ENCODE measurements around the gene COL11A2. TPM values are rescaled to one million over a fixed set of nuclear protein-coding genes. Genes with fewer than 3 reads are reported as not detected.

COL11A2 gene
- total RNA-seq (2014; rRNA removed; shearing (Covaris generic)) = 4.9 and 7.6 TPM in 2 replicates

GRCh38 chr6:33192105-33192646, at the start of gene COL11A2:
TSS of gene COL11A2 (minus strand) at chr6:33192467. CDS start at chr6:33192240, 227 bp downstream.

GRCh38 chr6:33208091-33208967, 16.1 kb upstream of the COL11A2 start, which contains the start of gene RING1:
TSS of gene RING1 (plus strand) at chr6:33208500. CDS start at chr6:33208823, 323 bp downstream.

GRCh38 chr6:33204415-33205190, 12.3 kb upstream of the COL11A2 start, which contains the start of gene HSD17B8:
TSS of gene HSD17B8 (plus strand) at chr6:33204655. CDS start at chr6:33204669, 14 bp downstream.

GRCh38 chr6:33200219-33201146, 8.2 kb upstream of the COL11A2 start, which contains the start of the genes RXRB and SLC39A7:
TSS of gene RXRB (minus strand) at chr6:33200665. CDS start at chr6:33200476, 189 bp downstream.
TSS of gene SLC39A7 (plus strand) at chr6:33200867. CDS start at chr6:33201246, 379 bp downstream.

Small RNA genes lying within 50 kb of the gene (small RNA-seq; reads per million reads assigned to genes)
- gene MIR219A1 (0.17 reads per million), gene RNY4P10 (not detected)

Other genes starting within 250 kb of the COL11A2 start
- gene HLA-DMA, start 239.4 kb downstream of the COL11A2 start, total RNA-seq (2014; rRNA removed; shearing (Covaris generic)) = 46.9 and 55.9 TPM in 2 replicates
- gene BRD2, start 223.9 kb downstream of the COL11A2 start, total RNA-seq (2014; rRNA removed; shearing (Covaris generic)) = 171 and 216 TPM in 2 replicates
- 4.1 and 4.3 TPM in 2 replicates for gene HLA-DOA, start 182.9 kb downstream of the COL11A2 start, total RNA-seq (2014; rRNA removed; shearing (Covaris generic))
- 147 and 155 TPM in 2 replicates for gene HLA-DPA1, start 118.8 kb downstream of the COL11A2 start, total RNA-seq (2014; rRNA removed; shearing (Covaris generic))
- gene HLA-DPB1, start 116.5 kb downstream of the COL11A2 start, total RNA-seq (2014; rRNA removed; shearing (Covaris generic)) = 96.3 and 110 TPM in 2 replicates
- 23.0 and 23.8 TPM in 2 replicates for gene RXRB, start 8.2 kb upstream of the COL11A2 start, total RNA-seq (2014; rRNA removed; shearing (Covaris generic))
- 72.3 and 75.1 TPM in 2 replicates for gene SLC39A7, start 8.4 kb upstream of the COL11A2 start, total RNA-seq (2014; rRNA removed; shearing (Covaris generic))
- gene HSD17B8, start 12.2 kb upstream of the COL11A2 start, total RNA-seq (2014; rRNA removed; shearing (Covaris generic)) = 19.9 and 28.1 TPM in 2 replicates
- 33.7 and 37.4 TPM in 2 replicates for gene RING1, start 16.0 kb upstream of the COL11A2 start, total RNA-seq (2014; rRNA removed; shearing (Covaris generic))
- 24.0 and 24.9 TPM in 2 replicates for gene VPS52, start 79.4 kb upstream of the COL11A2 start, total RNA-seq (2014; rRNA removed; shearing (Covaris generic))
- gene RPS18, start 79.6 kb upstream of the COL11A2 start, total RNA-seq (2014; rRNA removed; shearing (Covaris generic)) = 5,548 and 5,916 TPM in 2 replicates
- gene B3GALT4, start 84.7 kb upstream of the COL11A2 start, total RNA-seq (2014; rRNA removed; shearing (Covaris generic)) = 1.1 and 2.6 TPM in 2 replicates
- 127 and 134 TPM in 2 replicates for gene WDR46, start 96.8 kb upstream of the COL11A2 start, total RNA-seq (2014; rRNA removed; shearing (Covaris generic))
- 224 and 227 TPM in 2 replicates for gene PFDN6, start 97.1 kb upstream of the COL11A2 start, total RNA-seq (2014; rRNA removed; shearing (Covaris generic))
- 24.5 and 26.1 TPM in 2 replicates for gene RGL2, start 106.5 kb upstream of the COL11A2 start, total RNA-seq (2014; rRNA removed; shearing (Covaris generic))
- gene TAPBP, start 121.6 kb upstream of the COL11A2 start, total RNA-seq (2014; rRNA removed; shearing (Covaris generic)) = 29.4 and 33.8 TPM in 2 replicates
- gene ZBTB22, start 125.3 kb upstream of the COL11A2 start, total RNA-seq (2014; rRNA removed; shearing (Covaris generic)) = 12.6 and 14.3 TPM in 2 replicates
- gene DAXX, start 130.5 kb upstream of the COL11A2 start, total RNA-seq (2014; rRNA removed; shearing (Covaris generic)) = 47.5 and 49.4 TPM in 2 replicates
- 34.4 and 37.4 TPM in 2 replicates for gene KIFC1, start 199.4 kb upstream of the COL11A2 start, total RNA-seq (2014; rRNA removed; shearing (Covaris generic))
- gene PHF1, start 218.5 kb upstream of the COL11A2 start, total RNA-seq (2014; rRNA removed; shearing (Covaris generic)) = 19.8 and 23.8 TPM in 2 replicates
- gene CUTA, start 225.6 kb upstream of the COL11A2 start, total RNA-seq (2014; rRNA removed; shearing (Covaris generic)) = 124 and 136 TPM in 2 replicates
- gene SYNGAP1, start 227.6 kb upstream of the COL11A2 start, total RNA-seq (2014; rRNA removed; shearing (Covaris generic)) = 3.6 and 4.1 TPM in 2 replicates